ENCODE measurements around the gene ENOPH1.
"Not testable (repeated sequence)": the region's sequence is repeated elsewhere in the genome, so short reads cannot be mapped to it uniquely, and the experiment has no call there.

ENOPH1 gene

DNA sequence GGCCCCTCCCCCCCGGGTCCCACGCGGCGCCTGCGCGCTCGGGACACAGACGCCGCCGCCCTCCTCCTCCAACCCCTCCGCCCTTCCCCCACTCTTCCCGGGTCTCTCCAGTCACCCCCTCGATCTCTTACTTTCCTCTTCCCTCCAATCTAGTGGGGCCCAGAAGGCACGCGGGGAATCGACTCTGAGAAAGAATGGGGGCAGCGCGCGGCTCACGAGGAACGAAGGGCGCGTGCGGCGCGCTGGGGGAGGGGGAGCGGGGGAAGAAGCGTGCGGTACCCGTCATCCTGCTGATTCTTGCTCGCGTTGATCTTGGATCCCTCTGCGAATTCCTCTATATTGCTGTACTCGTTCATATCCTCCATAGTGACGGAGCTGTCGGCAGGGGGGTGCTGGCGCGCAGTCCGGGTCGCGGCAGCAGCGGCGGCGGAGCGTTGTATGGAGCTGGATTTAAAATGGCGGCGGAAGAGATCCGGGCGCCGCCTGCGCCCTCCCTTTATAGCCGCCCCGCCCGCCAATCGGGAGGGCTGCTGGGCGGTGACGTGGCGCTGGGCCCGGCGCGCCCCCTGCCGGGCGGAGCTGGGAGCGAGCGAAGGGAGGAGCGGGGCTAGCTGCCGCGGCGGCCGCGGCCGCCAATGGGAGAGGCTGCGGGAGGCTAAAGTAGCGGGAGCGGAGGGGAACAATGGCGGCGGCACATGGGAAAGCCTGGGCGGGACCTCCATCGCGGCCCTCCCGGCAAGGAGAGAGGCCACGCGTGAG lies 1.2 kb upstream of the ENOPH1 start:
- peak; percentile 95 for DNase-seq (ENCODE audit: low read depth)

- DNase-seq (ENCODE audit: low read depth) = peak; percentile 74
Measured at GRCh38 chr4:82429728-82430192, 630 bp upstream of the ENOPH1 start.

GRCh38 chr4:82430964-82431745 lies 765 bp downstream of the ENOPH1 start:
- peak; percentile 33 for DNase-seq (ENCODE audit: low read depth)

DNA sequence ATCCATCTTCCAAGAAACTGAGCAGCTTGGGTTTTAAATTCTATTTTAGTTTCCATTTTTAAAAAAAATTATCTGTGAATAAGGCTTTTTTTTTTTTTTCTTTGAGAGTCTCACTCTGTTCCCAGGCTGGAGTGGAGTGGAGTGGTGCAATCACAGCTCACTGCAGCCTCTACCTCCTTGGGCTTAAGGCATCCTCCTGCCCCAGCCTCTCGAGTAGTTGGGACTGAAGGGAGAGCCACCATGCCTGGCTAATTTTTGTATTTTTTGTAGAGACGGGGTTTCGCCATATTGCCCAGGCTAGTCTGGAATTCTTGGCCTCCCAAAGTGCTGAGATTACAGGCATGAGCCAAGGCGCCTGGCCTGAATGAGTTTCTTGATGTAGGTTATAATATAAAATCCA lies 1.4 kb downstream of the ENOPH1 start:
- no peak for DNase-seq (ENCODE audit: low read depth)

GRCh38 chr4:82432596-82432995 lies 2.2 kb downstream of the ENOPH1 start:
- no peak for DNase-seq (ENCODE audit: low read depth)

- DNase-seq (ENCODE audit: low read depth) = no peak
Measured at GRCh38 chr4:82433791-82434190, 3.4 kb downstream of the ENOPH1 start.

DNA sequence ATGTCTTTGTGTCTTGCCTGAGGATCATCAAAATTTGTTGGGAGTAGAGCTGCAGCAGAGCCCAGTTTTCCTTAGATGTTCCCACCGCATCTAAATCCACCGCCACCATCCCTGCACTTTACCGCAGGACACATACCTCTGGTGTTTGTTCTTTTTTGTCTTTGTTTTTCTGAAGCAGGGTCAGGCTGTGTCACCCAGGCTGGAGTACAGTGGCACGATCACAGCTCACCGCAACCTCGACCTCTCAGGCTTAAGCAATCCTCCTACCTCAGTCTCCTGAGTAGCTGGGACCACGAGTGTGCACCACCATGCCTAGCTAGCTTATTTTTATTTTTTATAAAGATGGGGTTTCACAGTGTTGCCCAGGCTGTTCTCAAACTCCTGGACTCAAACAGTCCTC lies 4.6 kb downstream of the ENOPH1 start:
- DNase-seq (ENCODE audit: low read depth) = no peak

GRCh38 chr4:82436130-82436529 lies 5.7 kb downstream of the ENOPH1 start:
- no peak for DNase-seq (ENCODE audit: low read depth)

GRCh38 chr4:82436780-82437179 lies 6.4 kb downstream of the ENOPH1 start:
- no peak for DNase-seq (ENCODE audit: low read depth)

DNA sequence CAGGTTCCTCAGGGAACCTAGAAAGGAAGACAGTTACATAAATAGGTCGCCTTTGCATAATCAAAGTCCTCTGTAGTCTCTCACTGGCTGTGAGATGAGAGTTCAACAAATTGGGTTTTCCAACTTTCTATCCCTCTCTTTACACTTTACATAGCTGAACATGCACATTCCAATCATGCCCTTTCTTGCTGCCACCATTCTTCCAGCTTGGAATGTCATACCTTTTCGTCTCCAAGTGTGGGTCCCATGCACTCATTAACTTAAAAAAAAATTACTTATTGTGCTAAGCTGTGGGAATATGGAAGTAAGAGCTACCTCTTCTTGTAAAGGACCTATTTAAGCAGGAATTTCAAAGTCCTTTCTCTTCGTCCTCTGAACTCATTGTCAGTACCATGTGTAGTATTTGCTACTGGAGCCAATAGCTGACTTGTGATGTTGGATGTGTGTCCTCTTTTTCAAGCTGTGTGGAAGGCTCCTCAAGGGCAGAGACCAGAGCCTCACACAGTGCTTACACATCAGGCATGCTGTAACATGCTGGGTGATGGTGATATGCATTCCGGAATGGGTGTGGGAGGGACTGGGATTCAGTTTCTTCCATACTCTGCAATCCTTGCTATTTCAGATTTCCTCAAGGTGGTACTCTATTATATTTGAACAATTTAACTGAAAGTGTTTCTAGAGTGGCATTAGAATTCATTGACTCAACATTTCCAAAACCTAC lies 7.1 kb downstream of the ENOPH1 start:
- DNase-seq (ENCODE audit: low read depth) = no peak

DNA sequence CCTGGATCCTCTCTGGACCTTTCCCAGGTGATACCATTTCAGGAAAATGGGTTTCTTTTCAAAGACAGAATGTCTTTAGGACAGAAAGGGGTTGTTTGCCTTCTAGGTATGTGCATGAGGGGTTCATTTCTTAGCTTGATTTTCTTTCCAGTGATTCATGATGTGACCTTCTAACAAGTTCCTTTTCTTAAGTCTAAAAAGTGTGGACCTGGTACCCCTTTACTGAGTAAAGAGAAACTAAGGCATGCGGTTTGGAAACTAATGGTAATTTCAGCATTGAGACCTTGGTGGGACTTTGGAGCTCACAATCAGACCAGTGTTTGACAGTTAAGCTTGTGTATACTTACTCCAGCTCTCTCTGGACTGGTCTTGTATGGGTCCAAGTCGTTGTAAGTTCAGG lies 8.7 kb downstream of the ENOPH1 start:
- no peak for DNase-seq (ENCODE audit: low read depth)

- DNase-seq (ENCODE audit: low read depth) = no peak
Measured at GRCh38 chr4:82447886-82448285, 17.5 kb downstream of the ENOPH1 start.

- DNase-seq (ENCODE audit: low read depth) = no peak
Measured at GRCh38 chr4:82450966-82451755, 20.8 kb downstream of the ENOPH1 start.

DNA sequence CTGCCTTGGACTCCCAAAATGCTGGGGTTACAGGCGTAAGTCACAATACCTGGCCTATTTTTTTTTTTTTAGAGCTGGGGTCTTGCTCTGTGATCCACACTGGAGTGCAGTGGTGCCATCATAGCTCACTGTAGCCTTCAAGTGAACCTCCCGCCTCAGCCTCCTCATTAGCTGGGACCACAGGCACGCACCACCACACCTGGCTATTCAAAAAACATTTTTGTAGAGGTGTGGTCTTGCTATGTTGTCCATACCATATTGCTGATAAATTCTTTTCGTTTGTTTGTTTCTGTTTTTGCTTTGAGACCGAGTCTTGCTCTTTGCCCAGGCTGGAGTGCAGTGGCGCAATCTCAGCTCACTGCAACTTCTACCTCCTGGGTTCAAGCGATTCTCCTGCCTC lies 21.6 kb downstream of the ENOPH1 start:
- no peak for DNase-seq (ENCODE audit: low read depth)

GRCh38 chr4:82457266-82457665 lies 26.9 kb downstream of the ENOPH1 start:
- DNase-seq (ENCODE audit: low read depth) = no peak

DNA sequence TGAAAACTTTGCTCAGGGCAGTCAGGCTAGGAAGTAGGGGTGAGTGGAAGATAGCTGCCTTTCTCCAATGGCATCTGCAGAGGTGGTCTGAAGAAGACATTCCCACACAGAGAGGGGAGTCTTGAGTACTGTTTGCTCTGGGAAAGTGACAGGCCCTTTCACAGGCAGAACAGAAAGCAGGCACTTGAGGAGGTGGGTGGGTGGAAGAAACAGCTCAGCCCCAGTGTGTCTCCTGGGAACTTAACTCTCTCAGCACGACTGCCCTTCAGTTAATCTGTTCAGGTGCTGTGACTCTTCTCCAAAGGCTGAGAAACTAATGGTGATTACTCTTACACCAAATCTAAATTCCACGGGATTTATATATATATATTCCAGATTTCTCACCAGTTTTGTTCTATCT lies 28.3 kb downstream of the ENOPH1 start:
- no peak for DNase-seq (ENCODE audit: low read depth)

GRCh38 chr4:82461710-82462109 lies 31.3 kb downstream of the ENOPH1 start:
- no peak for DNase-seq (ENCODE audit: low read depth)

DNA sequence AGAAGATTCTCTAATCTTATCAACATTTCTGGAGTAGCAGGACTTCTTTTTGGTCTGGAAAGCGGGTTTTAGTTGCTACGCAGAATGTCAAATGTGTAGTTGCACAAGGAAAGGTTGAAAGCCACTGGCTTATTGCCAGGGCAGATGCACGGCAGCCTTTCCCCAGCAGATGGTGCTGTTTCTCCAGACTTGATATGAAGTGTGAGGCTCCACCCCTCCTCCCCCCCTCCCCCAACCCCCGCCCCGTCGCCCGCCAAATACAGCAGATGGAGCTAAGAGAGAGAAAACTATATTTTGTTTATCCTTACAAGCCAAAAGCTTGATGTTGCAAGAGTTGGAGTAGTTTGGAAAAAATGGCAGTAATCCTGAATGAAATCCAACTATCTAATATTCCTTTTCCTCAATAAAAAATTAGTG lies 32.0 kb downstream of the ENOPH1 start:
- peak; percentile 62 for DNase-seq (ENCODE audit: low read depth)

DNA sequence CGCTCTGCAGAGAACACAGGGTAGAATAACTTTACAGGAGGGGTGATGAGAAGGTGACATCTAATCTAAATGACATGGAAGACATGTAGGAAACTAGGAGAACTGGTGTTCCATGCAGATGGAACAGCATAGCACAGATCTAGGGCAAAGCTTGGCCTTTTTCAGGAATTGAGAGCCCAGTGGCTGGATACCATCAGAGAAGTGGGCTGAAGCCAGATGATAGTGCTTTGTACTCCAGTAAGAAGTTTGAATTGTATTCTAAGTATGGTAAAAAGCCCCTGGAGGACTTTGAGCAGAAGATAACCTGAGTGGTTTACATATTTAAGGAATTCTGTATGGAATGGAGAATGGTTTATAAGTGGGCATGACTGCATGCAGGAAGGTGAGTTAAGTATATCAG lies 32.8 kb downstream of the ENOPH1 start:
- no peak for DNase-seq (ENCODE audit: low read depth)

- DNase-seq (ENCODE audit: low read depth) = no peak
Measured at GRCh38 chr4:82467471-82467870, 37.1 kb downstream of the ENOPH1 start.

DNA sequence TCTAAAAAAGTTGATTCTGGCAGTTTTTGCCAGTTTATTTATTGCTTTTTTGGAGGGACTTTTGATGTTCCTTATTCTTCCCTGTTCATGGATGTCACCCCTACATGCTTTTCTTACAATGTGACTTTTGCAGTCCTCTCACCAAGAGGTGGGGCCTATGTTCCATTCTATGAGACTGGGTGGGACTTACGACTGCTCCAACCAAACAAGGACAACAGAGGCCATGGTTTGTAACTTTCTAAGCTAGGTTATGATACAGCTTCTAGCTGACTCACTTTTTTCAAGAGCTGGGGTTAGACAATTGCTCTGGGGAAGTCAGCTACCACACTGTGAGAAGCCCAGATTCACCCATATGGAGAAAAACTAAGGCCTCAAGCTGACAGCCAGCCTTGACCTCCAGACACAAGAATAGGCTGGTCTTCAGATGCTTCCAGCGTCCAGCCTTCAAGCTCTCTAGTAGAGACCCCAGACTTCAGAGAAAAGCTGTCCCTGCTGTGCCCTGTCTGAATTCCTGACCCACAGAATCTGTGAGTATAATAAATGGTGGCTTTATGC lies 39.5 kb downstream of the ENOPH1 start:
- DNase-seq (ENCODE audit: low read depth) = no peak

DNA sequence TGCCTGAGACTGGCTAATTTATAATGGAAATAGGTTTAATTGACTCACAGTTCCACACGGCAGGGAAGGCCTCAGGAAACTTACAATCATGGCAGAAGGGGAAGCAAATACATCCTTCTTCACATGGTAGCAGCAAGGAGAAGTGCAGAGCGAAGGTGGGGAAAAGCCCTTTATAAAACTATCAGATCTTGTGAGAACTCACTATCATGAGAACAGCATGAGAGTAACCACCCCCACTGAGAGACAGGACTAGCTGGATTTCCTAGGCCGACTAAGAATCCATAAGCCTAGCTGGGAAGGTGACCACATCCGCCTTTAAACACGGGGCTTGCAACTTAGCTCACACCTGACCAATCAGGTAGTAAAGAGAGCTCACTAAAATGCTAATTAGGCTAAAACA lies 42.7 kb downstream of the ENOPH1 start:
- DNase-seq (ENCODE audit: low read depth) = not testable (repeated sequence)
